Neural progenitor cell (in vitro differentiated cells): Measurements from ENCODE around the gene SIGLEC15.

Experiments used
- EZH2 ChIP-seq: fragments of 200-600 bp; sonication (generic); IDR thresholded peaks from 2 replicates; pipeline ENCODE4 v1.6.1; 2017; ENCODE audit warnings: antibody characterized with exemption, mild to moderate bottlenecking, moderate library complexity
- EZH2phosphoT487 ChIP-seq: fragments of 200-600 bp; sonication (generic); IDR thresholded peaks from 2 replicates; pipeline ENCODE4 v1.6.1; 2017; ENCODE audit warnings: antibody characterized with exemption
- TF ChIP-seq, protein P1 (sequence below): fragments of 200-600 bp; sonication (generic); IDR thresholded peaks from 2 replicates; pipeline ENCODE4 v1.5.1; 2017; ENCODE audit warnings: antibody characterized with exemption, mild to moderate bottlenecking

GRCh38 chr18:45786941-45787340 is 38.5 kb upstream of the SIGLEC15 start:
- TF ChIP-seq, protein P1, sequence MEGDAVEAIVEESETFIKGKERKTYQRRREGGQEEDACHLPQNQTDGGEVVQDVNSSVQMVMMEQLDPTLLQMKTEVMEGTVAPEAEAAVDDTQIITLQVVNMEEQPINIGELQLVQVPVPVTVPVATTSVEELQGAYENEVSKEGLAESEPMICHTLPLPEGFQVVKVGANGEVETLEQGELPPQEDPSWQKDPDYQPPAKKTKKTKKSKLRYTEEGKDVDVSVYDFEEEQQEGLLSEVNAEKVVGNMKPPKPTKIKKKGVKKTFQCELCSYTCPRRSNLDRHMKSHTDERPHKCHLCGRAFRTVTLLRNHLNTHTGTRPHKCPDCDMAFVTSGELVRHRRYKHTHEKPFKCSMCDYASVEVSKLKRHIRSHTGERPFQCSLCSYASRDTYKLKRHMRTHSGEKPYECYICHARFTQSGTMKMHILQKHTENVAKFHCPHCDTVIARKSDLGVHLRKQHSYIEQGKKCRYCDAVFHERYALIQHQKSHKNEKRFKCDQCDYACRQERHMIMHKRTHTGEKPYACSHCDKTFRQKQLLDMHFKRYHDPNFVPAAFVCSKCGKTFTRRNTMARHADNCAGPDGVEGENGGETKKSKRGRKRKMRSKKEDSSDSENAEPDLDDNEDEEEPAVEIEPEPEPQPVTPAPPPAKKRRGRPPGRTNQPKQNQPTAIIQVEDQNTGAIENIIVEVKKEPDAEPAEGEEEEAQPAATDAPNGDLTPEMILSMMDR = no peak
- no peak for TF ChIP-seq EZH2phosphoT487
- TF ChIP-seq EZH2 = no peak
